GM19035 (cell line): Measurements from ENCODE around the gene COG7.
"Not testable (repeated sequence)": the region's sequence is repeated elsewhere in the genome, so short reads cannot be mapped to it uniquely, and the experiment has no call there.

Source experiments
- ATAC-seq: cut with Tn5 transposase; IDR thresholded peaks from one replicate; pipeline ENCODE4 v1.9.1; 2021; ENCODE audit not compliant: unreplicated experiment

The COG7 gene

GRCh38 chr16:23389201-23389600 lies 63.8 kb downstream of the COG7 start:
- no peak for ATAC-seq

DNA sequence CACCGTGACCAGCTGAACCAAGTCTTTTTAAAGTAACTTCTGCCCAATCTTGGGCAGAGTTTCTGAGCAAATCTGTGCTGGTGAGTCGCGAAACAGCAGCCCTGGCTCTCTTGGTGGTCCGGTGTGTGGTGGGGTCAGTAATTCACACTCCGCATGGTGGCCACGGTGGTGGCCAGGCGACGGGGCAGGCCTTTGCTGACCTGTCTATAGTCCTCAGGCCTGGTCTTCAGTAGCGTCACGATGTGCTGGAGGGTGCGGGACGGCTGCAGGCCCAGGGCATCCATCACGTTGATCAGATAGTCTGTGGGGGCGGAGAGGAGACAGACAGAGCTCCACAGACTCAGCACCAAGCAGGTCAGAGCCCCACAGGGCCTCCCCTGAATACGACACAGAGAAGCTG lies 64.2 kb downstream of the COG7 start:
- ATAC-seq = no peak

- no peak for ATAC-seq
Measured at GRCh38 chr16:23387666-23388065, 65.3 kb downstream of the COG7 start.

DNA sequence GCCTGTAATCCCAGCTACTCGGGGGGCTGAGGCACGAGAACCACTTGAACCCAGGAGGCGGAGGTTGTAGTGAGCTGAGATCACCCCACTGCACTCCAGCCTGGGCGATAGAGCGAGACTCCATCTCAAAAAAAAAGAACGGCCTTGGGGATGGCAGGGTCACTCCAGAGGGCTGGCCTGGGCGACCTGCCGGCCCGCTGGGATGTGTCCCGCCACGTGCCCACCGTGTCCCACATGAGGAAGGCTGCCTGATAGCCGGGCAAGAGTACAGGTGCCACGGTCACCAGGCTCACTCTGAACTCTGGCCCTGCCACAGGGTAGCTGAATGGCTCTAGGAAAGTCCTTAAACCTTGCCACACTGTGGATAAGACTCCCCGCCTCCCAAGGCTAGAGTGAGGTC lies 67.5 kb downstream of the COG7 start:
- no peak for ATAC-seq

- no peak for ATAC-seq
Measured at GRCh38 chr16:23384878-23385277, 68.1 kb downstream of the COG7 start.

DNA sequence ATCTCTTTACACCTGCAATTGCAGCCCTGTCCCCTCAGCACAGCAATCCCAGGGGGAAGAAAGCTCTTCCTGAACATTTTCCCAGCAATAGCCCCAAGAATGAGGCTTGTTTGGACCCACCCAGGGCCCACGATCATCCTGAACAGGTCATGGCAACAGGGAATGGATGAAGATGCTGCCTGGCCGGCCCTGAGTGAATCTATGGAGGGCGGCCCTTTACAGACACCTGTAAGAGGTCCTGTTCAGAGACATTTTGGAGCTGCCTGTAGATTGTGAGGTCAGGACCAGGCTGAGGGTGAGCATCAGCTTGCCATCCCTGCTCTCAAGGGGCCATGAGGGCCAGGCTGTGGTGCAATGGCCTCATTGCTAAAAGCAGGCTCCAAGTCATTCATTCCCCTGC lies 69.1 kb downstream of the COG7 start:
- ATAC-seq = no peak

GRCh38 chr16:23382279-23382678 lies 70.7 kb downstream of the COG7 start:
- ATAC-seq = no peak

DNA sequence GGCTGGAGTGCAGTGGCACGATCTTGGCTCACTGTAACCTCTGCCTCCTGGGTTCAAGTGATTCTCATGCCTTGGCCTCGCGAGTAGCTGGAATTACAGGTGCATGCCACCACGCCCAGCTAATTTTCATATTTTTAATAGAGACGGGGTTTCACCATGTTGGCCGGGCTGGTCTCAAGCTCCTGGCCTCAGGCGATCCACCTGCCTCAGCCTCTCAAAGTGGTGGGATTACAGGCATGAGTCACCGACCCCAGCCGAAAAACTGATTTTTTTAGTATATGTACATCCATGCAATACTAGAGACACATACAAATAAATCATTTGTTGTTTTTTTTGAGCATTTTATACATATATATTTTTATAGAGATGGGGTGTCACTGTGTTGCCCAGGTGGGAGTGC lies 71.3 kb downstream of the COG7 start:
- ATAC-seq = not testable (repeated sequence)

DNA sequence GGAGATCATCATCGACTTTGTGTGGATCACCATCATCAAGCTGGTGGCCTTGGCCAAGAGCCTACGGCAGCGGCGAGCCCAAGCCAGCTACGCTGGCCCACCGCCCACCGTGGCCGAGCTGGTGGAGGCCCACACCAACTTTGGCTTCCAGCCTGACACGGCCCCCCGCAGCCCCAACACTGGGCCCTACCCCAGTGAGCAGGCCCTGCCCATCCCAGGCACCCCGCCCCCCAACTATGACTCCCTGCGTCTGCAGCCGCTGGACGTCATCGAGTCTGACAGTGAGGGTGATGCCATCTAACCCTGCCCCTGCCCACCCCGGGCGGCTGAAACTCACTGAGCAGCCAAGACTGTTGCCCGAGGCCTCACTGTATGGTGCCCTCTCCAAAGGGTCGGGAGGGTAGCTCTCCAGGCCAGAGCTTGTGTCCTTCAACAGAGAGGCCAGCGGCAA lies 72.5 kb downstream of the COG7 start:
- no peak for ATAC-seq

DNA sequence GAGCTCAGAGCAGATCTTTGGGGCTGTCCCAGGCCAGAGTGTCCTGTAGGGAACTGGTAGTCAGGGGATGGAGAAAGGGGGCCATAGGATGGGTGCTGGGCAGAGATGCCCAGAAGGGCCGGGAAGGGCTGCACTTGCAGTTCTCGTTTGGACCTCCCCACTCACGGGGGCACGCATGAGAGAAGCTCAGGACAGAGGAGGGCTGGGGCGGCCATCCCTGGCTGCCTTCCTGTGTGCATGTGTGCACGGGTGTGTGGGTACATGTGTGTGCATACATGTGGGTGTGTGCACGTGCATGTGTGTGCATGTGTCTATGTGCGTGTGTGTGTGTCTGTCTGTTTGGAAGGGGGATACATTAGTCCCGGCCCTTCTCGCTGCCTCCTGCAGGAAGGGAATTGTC lies 73.3 kb downstream of the COG7 start:
- no peak for ATAC-seq

GRCh38 chr16:23378921-23379320 lies 74.1 kb downstream of the COG7 start:
- ATAC-seq = no peak

DNA sequence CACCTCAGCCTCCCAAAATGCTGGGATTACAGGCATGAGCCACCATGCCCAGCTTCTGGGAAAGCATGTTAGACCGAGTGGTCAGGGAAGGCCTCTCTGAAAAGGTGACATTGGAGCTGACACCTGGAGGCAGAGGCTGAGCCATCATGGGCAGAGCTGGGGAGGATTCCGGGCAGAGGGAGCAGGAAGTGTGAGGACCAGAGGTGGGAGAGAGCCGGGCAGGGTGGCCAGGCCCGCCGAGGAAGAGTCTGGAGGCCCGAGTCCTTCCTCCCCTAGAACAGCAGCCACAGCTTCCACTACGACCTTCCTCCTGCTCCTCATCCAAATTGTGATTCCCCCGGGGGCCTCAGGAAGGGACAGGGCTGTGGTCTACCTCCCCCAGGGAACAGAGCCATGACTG lies 74.7 kb downstream of the COG7 start:
- no peak for ATAC-seq

DNA sequence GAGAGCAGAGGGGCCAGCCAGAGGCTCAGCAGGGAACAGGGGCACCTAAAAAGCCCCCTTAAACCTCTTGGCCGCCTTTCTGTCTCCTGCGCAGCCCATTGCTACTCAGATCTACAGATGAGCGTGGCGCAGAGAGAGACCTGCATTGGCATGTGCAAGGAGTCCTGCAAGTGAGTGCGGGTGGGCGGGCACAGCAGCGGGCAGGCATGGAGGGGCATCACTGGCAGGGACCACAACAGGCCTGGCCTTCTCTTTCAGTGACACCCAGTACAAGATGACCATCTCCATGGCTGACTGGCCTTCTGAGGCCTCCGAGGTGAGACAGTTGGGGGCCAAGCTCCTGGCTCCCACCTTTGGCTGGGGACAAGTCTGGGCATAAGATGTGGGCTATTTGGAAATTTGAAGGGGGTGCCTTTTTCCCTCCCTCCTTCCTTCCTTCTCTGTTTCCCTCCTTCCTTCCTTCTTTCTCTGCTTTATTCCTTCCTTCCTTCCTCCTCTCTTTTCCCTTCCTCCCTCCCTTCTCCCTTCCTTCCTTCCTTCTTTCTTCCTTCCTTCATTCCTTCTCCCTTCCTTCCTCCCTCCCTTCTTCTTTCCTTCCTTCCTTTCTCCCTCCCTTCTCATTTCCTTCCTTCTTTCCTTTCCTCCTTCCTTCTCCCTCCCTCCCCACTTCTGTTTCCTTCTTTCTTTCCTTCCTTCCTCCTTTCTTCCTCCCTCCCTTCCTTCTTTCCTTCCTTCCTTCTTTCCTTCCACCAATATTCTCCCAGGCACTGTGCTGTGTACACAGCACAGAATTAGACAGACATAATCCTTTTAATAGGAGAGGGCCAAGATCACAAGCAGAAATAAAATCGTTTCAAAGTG lies 75.7 kb downstream of the COG7 start:
- ATAC-seq = no peak

DNA sequence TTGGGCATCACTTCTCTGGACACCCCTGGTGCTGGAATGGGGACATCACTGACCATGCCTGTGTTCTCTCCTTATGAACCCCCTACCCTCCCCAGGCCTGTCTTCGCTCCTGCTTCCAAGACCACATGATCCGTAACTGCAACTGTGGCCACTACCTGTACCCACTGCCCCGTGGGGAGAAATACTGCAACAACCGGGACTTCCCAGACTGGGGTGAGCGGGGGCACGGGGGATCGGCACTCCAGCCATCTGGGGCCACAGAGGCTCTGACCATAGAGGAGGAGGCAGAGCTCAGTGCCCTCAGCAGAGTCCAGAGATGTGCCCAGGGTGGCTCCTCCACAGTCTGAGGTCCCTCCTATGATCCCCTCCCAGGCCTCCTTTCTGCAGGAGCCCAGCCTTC lies 77.3 kb downstream of the COG7 start:
- no peak for ATAC-seq

- ATAC-seq = no peak
Measured at GRCh38 chr16:23374721-23375510, 78.1 kb downstream of the COG7 start.

DNA sequence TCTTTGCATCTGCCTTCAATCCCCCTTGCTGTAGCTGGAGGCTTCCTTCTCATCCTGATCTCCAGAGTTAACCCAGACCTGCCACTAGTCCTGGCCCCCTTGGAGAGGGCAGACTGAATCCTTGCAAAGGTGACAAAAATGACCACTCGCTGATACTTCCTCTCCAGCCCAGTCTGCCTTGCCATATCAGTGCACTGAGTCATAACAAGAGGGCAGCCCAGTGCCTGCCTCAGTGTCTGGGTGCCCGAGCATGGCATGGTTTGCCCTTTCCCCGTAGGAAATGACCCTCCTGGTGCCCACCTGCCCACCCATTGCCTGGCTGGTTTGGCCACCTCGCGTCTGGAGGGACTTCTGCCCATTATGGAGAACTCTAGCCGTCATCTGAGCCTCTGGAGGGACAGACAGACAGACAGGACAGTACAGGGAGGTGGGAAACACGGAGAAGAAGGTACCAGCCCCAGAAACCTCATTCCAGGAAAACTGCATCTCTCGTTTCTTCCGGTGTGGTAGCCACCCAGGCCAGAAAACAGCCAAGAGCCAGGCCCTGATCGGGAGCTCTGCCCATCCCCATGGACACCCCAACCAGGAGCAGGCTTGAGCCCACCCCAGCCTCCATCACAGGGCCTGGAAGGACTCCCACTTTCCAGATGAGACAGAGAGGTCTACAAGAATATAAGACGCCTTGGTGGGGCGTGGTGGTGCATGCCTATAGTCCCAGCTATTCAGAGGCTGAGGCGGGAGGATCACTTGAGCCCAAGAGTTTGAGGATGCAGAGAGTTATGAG lies 79.4 kb downstream of the COG7 start:
- ATAC-seq = no peak

GRCh38 chr16:23371368-23371767 lies 81.6 kb downstream of the COG7 start:
- no peak for ATAC-seq

DNA sequence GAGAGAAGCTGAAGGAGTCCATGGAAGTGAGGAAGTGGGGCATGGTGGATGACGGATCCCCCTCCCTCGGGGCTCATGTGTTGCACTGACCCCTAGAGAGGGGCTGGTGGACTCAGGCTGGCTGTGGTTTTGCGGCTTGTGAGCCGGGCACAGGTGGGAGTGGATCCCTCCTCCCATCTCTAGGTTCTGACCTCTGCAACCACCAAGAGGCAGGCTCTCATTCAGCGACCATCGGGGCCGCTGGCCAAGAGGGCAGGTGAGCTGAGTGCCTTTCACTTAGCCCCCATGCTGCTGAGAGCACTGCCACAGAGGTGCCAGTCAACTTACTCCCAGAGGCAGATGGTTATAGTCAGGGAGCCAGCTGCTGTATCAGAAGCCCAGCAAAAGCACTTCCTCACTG lies 83.6 kb downstream of the COG7 start:
- ATAC-seq = no peak

- ATAC-seq = no peak
Measured at GRCh38 chr16:23368469-23368868, 84.5 kb downstream of the COG7 start.

DNA sequence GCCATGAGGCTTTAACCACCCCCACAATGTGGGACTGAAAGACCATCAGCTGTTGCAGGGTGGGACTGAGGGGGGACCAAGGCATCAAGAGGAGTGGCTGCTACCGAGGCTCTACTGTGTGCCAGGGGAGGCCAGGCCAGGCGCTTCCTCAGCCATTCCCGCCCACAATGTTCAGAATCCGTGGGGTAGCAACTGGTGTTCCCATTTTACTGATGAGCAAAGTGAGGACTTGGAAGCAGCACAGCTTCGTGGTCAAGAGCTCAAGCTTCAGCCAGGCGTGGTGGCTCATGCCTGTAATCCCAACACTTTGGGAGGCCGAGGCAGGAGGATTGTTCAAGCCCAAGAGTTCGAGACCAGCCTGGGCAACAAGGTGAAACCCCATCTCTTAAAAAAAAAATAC lies 85.0 kb downstream of the COG7 start:
- ATAC-seq = no peak

DNA sequence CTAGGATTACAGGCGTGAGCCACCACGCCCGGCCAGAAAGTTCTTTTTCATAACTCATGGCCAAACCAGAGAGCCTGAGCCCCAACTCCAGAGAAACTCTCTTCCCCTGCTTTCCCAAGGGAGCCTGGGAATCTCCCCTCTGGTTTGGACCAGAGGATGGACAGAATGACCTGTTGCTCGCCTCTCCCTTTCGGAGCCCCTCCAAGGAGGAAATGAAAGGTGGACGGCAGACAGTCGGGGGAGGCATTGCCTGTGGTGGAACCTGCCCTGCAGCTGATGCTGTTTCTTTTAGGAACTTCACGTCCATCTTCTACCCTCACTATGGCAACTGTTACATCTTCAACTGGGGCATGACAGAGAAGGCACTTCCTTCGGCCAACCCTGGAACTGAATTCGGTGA lies 85.4 kb downstream of the COG7 start:
- ATAC-seq = no peak
